Renal cortex interstitium (tissue), 11 donors: ENCODE data around the gene RFX4. TPM values are rescaled to one million over a fixed set of nuclear protein-coding genes. Genes with fewer than 3 reads are reported as not detected.

ENCODE experiments used
- DNase-seq, 11 donors: peaks; one replicate each; pipeline ENCODE4 v3.0.0-alpha.2; 2013; ENCODE audit warnings: low read depth in 9 of 11, low spot score in 4 of 11; ENCODE audit errors: extremely low read depth in 1 of 11
- polyA plus RNA-seq, 3 donors: library from polyadenylated mRNA; unstranded; fragments of 120-200 nt; gene quantifications; one replicate each; pipeline ENCODE4 v1.2.1, GENCODE V29; 2013; ENCODE audit not compliant: insufficient read length in 3 of 3

RFX4 gene
- polyA plus RNA-seq, 3 donors, result 0.06 to 0.26 TPM; not detected in 1

DNA sequence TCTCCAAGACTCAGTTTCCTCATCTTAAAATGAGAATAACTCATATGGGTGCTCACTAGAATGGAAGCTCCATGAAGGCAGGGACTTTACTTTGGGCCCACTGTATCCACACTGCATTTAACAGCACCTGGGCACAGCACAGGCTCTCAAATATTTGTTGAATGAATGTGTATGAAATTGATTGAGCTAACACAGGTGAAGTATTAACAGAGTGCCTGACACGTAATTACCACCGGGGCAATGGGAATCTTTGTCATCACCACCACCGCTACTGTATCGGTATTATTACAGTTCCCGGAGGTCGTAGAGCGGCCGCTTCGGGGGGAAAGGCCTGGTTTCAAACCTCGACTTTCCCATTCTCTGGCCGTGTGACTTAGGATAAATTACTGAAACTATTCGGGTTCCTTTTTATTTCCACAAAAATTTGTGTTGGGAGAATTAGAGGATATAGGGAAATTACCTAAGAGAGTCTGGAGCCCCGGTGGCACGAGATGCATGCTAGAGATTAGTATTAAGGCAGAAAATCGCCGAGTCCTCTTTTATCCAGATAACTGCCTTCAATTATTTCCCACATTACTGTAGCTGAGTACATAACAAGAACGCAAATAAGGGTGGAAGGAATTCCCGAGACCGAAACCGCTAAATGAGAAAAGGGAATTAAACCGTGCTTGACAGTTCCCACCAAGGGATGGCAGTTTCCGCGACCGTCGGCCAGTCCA lies 190.6 kb downstream of the RFX4 start:
- peak in 1 of 11 donors; percentile 48 for DNase-seq

DNA sequence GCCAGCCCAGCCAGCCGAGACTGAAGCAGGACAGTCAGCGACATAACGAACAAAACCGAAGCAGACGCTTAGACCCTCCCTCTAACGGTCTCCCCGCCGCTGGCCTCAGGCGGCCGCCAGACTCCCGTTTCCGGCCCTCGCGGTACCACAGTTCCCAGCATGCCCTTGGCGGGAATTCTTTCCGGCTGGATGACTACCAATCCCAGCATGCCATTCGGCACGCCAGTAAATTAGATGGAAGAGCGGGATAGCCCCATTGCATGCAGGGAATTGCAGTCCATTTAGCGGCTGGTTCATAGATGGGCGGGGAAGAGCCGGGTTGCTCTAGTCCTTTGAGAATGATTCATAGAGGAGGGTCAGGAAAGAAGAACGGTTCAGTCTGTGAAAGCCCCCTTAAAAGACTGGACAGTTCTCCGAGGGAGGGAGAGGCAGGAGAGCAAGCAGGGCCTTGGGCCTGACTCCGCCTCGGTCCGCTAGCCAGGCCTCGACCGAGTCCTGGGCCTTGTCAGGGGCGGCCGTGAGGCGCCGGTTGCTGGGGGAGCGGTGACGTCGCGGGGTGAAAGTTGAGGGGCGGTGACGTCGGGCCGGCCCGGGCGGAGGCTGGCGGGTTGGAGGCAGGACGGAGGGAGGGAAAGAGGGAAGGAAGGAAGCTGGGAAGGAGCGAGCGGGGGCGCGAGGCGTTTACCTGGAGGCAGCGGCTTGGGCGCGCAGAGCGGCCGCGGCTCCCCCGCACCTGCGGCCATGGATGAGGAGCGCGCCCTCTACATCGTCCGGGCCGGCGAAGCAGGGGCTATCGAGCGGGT lies 191.4 kb downstream of the RFX4 start, which contains the start of gene RIC8B:
TSS of gene RIC8B (plus strand) at position 678 of the 803 bp plus-strand sequence. CDS start at position 742, 64 bp downstream.
- DNase-seq, result peak; percentile 94 to 99 (median 97)

DNA sequence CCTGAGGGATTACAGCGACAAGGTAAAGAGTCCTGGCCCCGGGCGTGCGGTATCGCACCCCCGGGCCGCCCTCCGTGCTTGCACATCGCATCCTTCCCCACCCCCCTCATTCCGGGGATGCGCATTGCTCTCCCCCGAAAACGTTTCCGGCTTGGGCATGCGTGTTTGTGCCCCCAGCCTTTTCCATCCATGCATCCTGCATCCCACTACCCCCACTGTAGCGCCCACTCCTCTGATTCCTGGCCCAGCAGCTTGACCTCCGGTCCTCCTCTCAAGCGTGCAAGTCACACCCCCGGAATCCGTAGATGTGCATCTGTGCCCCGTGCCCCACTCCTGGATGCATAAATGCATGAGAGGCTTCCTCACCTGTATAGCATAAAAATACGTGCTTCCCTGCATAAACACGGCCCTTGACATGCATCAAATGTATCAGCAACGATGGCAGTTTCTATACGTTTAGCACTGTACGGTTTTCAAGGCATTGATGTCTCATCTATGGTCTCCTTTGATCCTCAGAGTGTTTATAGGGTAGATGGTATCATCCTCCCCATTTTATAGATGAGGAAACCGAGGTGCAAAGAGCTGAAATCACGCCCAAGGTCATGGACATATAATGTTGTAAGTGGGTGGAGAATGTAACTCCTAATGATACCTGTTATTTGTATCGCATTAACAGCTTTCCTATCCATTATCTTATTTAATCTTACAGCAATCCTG lies 192.2 kb downstream of the RFX4 start:
- peak in 1 of 11 donors; percentile 31 for DNase-seq

DNA sequence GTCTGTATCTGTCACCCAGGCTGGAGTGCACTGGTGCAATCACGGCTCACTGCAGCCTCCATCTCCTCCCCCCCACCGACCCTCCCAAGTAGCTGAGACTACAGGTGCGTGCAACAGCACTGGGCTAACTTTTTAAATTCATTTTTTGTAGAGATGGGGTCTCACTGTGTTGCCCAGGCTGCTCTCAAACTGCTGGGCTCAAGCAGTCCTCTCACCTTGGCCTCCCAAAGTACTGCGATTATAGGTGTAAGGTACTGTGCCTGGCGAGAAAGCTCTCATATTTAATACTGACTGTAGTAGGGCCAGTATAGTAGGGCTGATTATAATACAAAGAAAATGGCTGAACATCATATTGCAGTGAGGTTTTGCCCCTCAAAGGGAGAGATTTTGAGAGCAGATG lies 194.1 kb downstream of the RFX4 start:
- DNase-seq, result no peak

DNA sequence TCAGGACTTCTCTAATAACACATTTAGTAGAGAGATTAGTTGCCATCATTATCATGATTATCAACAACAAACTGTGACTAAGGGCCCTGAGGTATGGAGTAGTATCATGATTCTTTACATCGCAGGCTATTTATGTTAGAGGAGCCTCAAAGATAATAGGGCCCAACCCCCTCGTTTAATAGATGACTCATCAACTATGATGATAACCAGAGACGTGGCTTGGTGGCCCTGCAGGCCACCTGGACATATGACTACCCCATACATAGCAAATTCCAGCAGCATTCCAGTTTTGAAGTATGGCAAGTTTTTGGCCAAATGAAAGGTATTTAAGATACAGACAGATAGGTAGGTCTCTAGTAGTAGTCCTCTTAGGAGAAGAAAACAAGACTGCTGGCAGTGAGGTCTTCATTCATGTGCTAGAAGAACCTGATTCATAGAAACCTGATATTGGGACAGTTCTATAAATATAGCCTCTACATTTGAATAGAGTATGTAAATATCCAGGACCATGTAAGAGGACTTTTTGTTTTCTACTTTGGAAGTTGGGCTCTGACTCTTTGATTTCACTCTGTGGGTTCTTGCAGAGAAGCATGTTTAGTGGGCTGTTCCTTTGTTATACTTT lies 197.3 kb downstream of the RFX4 start:
- DNase-seq, result no peak

DNA sequence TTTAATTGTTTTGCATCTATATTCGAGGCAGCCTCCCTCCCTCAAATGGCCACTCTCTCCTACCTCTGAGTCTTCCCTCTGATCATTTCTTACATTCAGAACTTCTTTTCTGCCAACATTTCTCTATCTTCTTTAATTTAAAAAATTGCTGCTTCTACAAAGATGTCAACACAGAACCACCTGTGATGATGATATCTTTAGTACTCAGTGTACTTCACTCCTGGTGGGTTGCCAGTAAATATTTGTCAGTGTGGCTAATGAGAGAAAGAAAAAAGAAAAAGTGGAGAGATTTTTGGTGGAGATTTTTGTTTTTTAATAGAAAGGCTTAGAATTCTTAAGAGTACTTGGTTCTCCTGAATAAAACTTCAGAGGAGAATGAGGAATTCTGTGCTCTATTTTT lies 199.8 kb downstream of the RFX4 start:
- DNase-seq, result no peak

DNA sequence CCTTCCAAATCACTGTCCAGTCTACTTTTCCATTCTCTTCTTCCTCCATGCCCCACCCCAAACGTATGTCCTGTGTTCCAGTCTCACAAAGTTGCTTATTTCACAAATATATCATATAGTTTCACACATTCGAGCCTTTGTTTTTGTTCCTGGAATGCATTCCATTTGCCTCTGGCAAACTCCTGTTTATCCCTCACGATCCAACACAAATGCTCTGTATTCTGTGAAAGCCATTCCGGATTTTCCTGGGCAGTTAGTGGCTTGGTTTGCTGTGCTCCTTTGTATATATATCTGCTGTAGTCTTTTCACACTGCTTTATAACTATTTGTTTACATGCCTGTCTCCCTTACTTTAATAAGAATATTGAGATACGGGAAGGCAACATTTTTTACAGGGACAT lies 200.7 kb downstream of the RFX4 start:
- DNase-seq, result no peak

DNA sequence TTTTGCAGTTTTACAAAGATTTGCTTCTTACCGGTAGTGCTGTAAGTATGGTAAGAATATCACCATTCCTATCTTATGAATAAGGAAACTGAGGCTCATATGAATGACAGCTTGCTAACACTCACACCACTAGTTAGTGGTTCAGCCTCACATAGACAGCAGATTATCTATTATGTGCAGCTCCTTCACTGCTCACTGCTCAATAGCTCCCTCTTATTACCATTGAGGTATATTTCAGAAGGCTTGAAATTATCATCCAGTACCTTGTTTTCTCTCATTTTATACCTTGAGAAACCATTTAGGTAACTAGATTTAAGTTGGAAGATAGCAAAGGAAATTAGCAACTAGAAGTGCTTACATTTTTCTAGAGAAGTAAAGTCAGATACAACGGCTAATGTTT lies 207.2 kb downstream of the RFX4 start:
- no peak for DNase-seq

DNA sequence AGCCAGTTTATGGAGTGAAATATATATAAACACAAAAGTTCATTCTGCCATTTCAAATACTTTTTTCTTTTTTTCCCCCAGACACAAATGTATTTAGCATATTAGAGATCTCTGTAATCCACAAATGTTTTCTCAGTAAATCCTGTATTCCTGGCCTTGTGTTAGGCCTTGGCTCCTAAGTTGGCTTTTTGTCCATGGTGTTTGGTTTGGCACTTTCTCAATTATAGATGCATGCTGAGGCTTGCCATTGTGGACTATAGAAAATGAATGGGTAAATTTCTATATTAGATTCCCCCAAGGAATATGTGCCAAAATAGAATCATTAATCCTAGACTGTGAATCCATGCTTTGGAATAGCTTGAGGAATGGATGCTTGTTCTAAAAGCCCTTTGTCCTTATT lies 208.7 kb downstream of the RFX4 start:
- no peak for DNase-seq

DNA sequence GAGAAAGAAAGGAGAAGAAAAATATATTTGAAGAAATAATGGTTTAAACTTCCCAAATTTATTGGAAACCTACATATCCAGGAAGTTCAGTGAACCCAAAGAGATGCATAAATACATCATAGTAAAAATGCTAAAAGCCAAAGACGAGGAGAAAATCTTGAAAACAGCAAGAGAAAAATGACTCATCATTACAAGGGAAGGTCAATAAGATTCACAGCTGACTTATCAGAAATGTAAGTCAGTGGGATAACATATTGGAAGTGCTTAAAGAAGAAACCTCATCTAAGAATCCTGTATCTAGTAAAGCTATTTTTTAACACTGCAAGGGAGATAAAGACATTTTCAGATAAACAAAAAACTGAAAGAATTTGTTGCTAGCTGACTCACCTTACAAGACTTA lies 211.6 kb downstream of the RFX4 start:
- DNase-seq, result no peak

DNA sequence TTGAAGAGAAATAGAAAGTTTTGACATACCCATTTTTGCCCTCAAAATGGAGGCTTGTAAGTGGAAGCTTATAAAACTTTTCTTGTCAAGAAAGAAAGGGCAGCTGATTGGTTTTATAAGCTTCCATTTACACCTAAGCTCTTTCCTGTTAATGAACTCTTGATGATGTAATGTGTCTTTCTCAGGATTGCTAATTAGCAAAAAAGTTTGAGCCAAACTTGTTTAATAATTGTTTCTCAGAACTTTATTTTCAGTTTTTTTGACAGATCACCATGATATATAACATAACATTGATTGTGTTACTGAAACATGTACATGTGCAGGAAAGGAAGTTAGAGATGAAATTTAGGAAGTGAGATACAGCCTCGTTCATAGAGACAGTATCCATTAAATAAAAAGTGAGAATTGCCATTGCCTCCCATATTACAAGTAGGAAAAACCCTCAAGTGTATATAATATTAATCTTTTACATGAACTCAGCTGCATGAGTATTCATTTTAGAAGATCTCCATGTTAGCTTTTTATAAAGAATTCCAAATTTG lies 218.4 kb downstream of the RFX4 start:
- no peak for DNase-seq

DNA sequence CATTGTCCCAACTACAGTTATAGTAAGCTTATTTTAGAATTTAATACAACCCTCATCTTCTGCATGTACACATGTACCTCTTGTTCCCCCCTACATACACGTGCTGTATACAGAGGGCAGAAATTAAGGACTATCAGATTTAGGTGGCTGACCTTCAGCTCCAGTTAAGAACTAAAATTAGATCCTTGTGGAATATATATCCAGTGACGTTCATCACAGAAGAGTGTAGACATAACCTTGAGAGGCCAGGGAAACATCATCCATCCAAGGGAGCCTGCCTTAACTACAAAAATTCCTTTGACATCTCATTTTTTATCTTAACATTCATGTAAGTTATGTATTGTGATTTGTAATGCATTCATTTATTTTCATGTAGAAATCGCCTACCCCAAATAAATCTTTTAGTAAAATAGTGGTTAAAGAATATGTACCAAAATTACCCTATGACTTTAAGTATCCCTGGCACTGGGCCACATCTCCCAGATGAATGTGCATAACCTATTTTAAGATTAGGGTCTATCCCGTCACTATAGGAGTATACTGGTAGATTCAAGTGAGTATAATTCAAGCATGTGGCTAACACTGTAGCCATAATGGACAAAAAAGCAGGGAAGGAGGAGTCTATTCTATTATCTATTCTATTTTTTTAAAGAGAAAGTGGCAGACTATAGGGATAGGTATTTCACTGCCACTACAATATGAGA lies 219.2 kb downstream of the RFX4 start:
- no peak for DNase-seq

DNA sequence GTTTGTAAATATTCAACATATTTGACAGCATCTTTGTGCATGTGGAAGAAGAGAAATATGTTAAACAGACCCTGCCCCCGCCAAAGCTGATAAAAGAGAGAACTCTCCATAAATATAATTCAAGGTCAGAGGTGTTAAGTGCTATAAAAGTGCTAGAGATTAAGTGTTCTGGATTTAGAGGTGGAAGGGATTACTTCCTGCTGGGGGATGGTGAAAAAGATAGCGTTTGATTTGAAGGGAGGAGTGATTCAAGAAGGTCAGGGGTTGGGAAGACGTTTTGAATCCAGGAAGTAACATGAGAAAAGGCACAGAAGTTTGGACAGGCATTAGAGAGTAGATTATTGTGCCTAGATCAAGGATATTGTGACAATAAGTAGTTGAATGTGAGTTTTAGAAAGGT lies 221.9 kb downstream of the RFX4 start:
- DNase-seq, result no peak

Other genes with a start within 250 kb of the RFX4 start
- 10 to 100 TPM; 15.3 to 18.2 (median 15.8) TPM for gene POLR3B, start 225.3 kb upstream of the RFX4 start, polyA plus RNA-seq
- gene RIC8B, start 191.7 kb downstream of the RFX4 start, polyA plus RNA-seq, result 10 to 100 TPM; 24.5 to 27.6 (median 27.5) TPM